GM21515 (cell line): ENCODE results near the gene RNF213.
"Not testable (repeated sequence)": the region's sequence is repeated elsewhere in the genome, so short reads cannot be mapped to it uniquely, and the experiment has no call there.

Experiments
- ATAC-seq: cut with Tn5 transposase; IDR thresholded peaks from one replicate; pipeline ENCODE4 v1.9.1; 2021; ENCODE audit not compliant: unreplicated experiment

Gene RNF213

GRCh38 chr17:80291691-80292487, 31.2 kb downstream of the RNF213 start:
- no peak for ATAC-seq

GRCh38 chr17:80292521-80292971, 31.9 kb downstream of the RNF213 start:
- no peak for ATAC-seq

- no peak for ATAC-seq
These were observed 33.6 kb downstream of the RNF213 start for GRCh38 chr17:80294210-80294609.

GRCh38 chr17:80294653-80295052, 34.0 kb downstream of the RNF213 start:
- ATAC-seq: no peak

- no peak for ATAC-seq
These were observed 34.5 kb downstream of the RNF213 start for GRCh38 chr17:80295146-80295545.

- ATAC-seq: no peak
These were observed 34.9 kb downstream of the RNF213 start for GRCh38 chr17:80295559-80295958.

GRCh38 chr17:80296221-80296620, 35.6 kb downstream of the RNF213 start:
- no peak for ATAC-seq

GRCh38 chr17:80297996-80298560, 37.4 kb downstream of the RNF213 start:
- no peak for ATAC-seq

GRCh38 chr17:80299350-80300100, 38.9 kb downstream of the RNF213 start:
- not testable (repeated sequence) for ATAC-seq

- ATAC-seq: not testable (repeated sequence)
These were observed 40.1 kb downstream of the RNF213 start for GRCh38 chr17:80300756-80301155.

GRCh38 chr17:80303824-80304223, 43.2 kb downstream of the RNF213 start:
- ATAC-seq: no peak

GRCh38 chr17:80307994-80308691, 47.5 kb downstream of the RNF213 start:
- ATAC-seq: no peak

GRCh38 chr17:80308692-80309517, 48.3 kb downstream of the RNF213 start:
- no peak for ATAC-seq

GRCh38 chr17:80311216-80311827, 50.7 kb downstream of the RNF213 start:
- no peak for ATAC-seq

- ATAC-seq: no peak
These were observed 52.0 kb downstream of the RNF213 start for GRCh38 chr17:80312621-80313135.

GRCh38 chr17:80313160-80313829, 52.6 kb downstream of the RNF213 start:
- no peak for ATAC-seq

GRCh38 chr17:80313946-80314345, 53.3 kb downstream of the RNF213 start:
- not testable (repeated sequence) for ATAC-seq

GRCh38 chr17:80315517-80316182, 55.0 kb downstream of the RNF213 start:
- no peak for ATAC-seq

GRCh38 chr17:80316431-80316830, 55.8 kb downstream of the RNF213 start:
- no peak for ATAC-seq
